ENCODE results near the gene KIFAP3.
A peak's percentile ranks its signal among the peaks of the same experiment; 100 is the strongest.
"Not testable (repeated sequence)": the region's sequence is repeated elsewhere in the genome, so short reads cannot be mapped to it uniquely, and the experiment has no call there.

Gene KIFAP3

GRCh38 chr1:170078610-170079189 is 4.2 kb upstream of the KIFAP3 start:
- Histone ChIP-seq H3K4me1 (ENCODE audit: insufficient read depth, low read length) (peaks cover 6% of the 10 kb centered on the region; the same call in 1 of the 2 replicates), H3K4me3 (ENCODE audit: low read length) (no peak overlapping the region), H3K36me3 (ENCODE audit: insufficient read depth, low read depth, low read length) (no peaks in the 10 kb centered on the region), H3K27ac (ENCODE audit: low read length) (no peak overlapping the region), H3K27me3 (ENCODE audit: insufficient read depth, low read length) (no peaks in the 10 kb centered on the region), H3K9ac (ENCODE audit: low read depth, low read length) (no peak overlapping the region), H3K9me3 (ENCODE audit: insufficient read depth, low read depth, low read length) (peaks cover 6% of the 10 kb centered on the region; the same call in 1 of the 2 replicates)

GRCh38 chr1:170077926-170078325 is 3.4 kb upstream of the KIFAP3 start:
- Histone ChIP-seq H3K36me3 (ENCODE audit: insufficient read depth, low read depth, low read length) (no peaks in the 10 kb centered on the region), H3K4me1 (ENCODE audit: insufficient read depth, low read length) (peaks cover 6% of the 10 kb centered on the region; the same call in 1 of the 2 replicates), H3K27ac (ENCODE audit: low read length) (no peak overlapping the region), H3K27me3 (ENCODE audit: insufficient read depth, low read length) (no peaks in the 10 kb centered on the region), H3K9me3 (ENCODE audit: insufficient read depth, low read depth, low read length) (peaks cover 6% of the 10 kb centered on the region; the same call in 1 of the 2 replicates), H3K9ac (ENCODE audit: low read depth, low read length) (no peak overlapping the region), H3K4me3 (ENCODE audit: low read length) (no peak overlapping the region)

GRCh38 chr1:170076952-170077351 is 2.5 kb upstream of the KIFAP3 start:
- H3K27ac ChIP-seq (ENCODE audit: low read length); H3K36me3 ChIP-seq (ENCODE audit: insufficient read depth, low read depth, low read length); H3K4me1 ChIP-seq (ENCODE audit: insufficient read depth, low read length): not testable (repeated sequence)

GRCh38 chr1:170076199-170076598 is 1.7 kb upstream of the KIFAP3 start:
- Histone ChIP-seq H3K4me1 (ENCODE audit: insufficient read depth, low read length) (peaks cover 6% of the 10 kb centered on the region; the same call in 1 of the 2 replicates), H3K36me3 (ENCODE audit: insufficient read depth, low read depth, low read length) (no peaks in the 10 kb centered on the region), H3K9ac (ENCODE audit: low read depth, low read length) (no peak overlapping the region), H3K27me3 (ENCODE audit: insufficient read depth, low read length) (no peaks in the 10 kb centered on the region), H3K27ac (ENCODE audit: low read length) (no peak overlapping the region), H3K4me3 (ENCODE audit: low read length) (no peak overlapping the region), H3K9me3 (ENCODE audit: insufficient read depth, low read depth, low read length) (peaks cover 6% of the 10 kb centered on the region; the same call in 1 of the 2 replicates)

More at GRCh38 chr1:170076952-170077351, 2.5 kb upstream of the KIFAP3 start:
- not testable (repeated sequence) for H3K9me3 ChIP-seq (ENCODE audit: insufficient read depth, low read depth, low read length); H3K9ac ChIP-seq (ENCODE audit: low read depth, low read length); H3K4me3 ChIP-seq (ENCODE audit: low read length); H3K27me3 ChIP-seq (ENCODE audit: insufficient read depth, low read length)

GRCh38 chr1:170075186-170075585 is 691 bp upstream of the KIFAP3 start:
- no peak overlapping the region for H3K9ac ChIP-seq (ENCODE audit: low read depth, low read length)
- peak overlapping the region; percentile 85 for H3K4me3 ChIP-seq (ENCODE audit: low read length)
- no peaks in the 10 kb centered on the region for H3K36me3 ChIP-seq (ENCODE audit: insufficient read depth, low read depth, low read length)
- peaks cover 6% of the 10 kb centered on the region; the same call in 1 of the 2 replicates for H3K9me3 ChIP-seq (ENCODE audit: insufficient read depth, low read depth, low read length)
- peaks cover 6% of the 10 kb centered on the region; the same call in 1 of the 2 replicates for H3K4me1 ChIP-seq (ENCODE audit: insufficient read depth, low read length)
- no peak overlapping the region for H3K27ac ChIP-seq (ENCODE audit: low read length)
- no peaks in the 10 kb centered on the region for H3K27me3 ChIP-seq (ENCODE audit: insufficient read depth, low read length)

GRCh38 chr1:170073893-170074249 is 624 bp downstream of the KIFAP3 start:
- peak overlapping the region; percentile 66; the same call in 1 of the 2 replicates for H3K9ac ChIP-seq (ENCODE audit: low read depth, low read length)
- H3K4me1 ChIP-seq (ENCODE audit: insufficient read depth, low read length): peaks cover 6% of the 10 kb centered on the region; the same call in 1 of the 2 replicates
- peaks cover 6% of the 10 kb centered on the region; the same call in 1 of the 2 replicates for H3K9me3 ChIP-seq (ENCODE audit: insufficient read depth, low read depth, low read length)
- H3K36me3 ChIP-seq (ENCODE audit: insufficient read depth, low read depth, low read length): no peaks in the 10 kb centered on the region
- H3K27ac ChIP-seq (ENCODE audit: low read length): no peak overlapping the region
- H3K4me3 ChIP-seq (ENCODE audit: low read length): peak overlapping the region; percentile 85
- H3K27me3 ChIP-seq (ENCODE audit: insufficient read depth, low read length): no peaks in the 10 kb centered on the region

GRCh38 chr1:170071378-170071777 is 3.1 kb downstream of the KIFAP3 start:
- no peak overlapping the region for H3K27ac ChIP-seq (ENCODE audit: low read length)
- no peaks in the 10 kb centered on the region for H3K36me3 ChIP-seq (ENCODE audit: insufficient read depth, low read depth, low read length)
- H3K27me3 ChIP-seq (ENCODE audit: insufficient read depth, low read length): no peaks in the 10 kb centered on the region
- H3K9me3 ChIP-seq (ENCODE audit: insufficient read depth, low read depth, low read length): no peaks in the 10 kb centered on the region
- H3K9ac ChIP-seq (ENCODE audit: low read depth, low read length): no peak overlapping the region
- peaks cover 6% of the 10 kb centered on the region; the same call in 1 of the 2 replicates for H3K4me1 ChIP-seq (ENCODE audit: insufficient read depth, low read length)
- H3K4me3 ChIP-seq (ENCODE audit: low read length): no peak overlapping the region

- H3K27ac ChIP-seq (ENCODE audit: low read length): no peak overlapping the region
Observed at GRCh38 chr1:170068923-170069322, 5.6 kb downstream of the KIFAP3 start.

GRCh38 chr1:170067253-170067819 is 7.2 kb downstream of the KIFAP3 start:
- Histone ChIP-seq H3K4me1 (ENCODE audit: insufficient read depth, low read length) (no peaks in the 10 kb centered on the region), H3K27ac (ENCODE audit: low read length) (no peak overlapping the region), H3K9me3 (ENCODE audit: insufficient read depth, low read depth, low read length) (no peaks in the 10 kb centered on the region), H3K27me3 (ENCODE audit: insufficient read depth, low read length) (no peaks in the 10 kb centered on the region), H3K4me3 (ENCODE audit: low read length) (no peak overlapping the region), H3K36me3 (ENCODE audit: insufficient read depth, low read depth, low read length) (no peaks in the 10 kb centered on the region), H3K9ac (ENCODE audit: low read depth, low read length) (no peak overlapping the region)

More at GRCh38 chr1:170068923-170069322, 5.6 kb downstream of the KIFAP3 start:
- Histone ChIP-seq H3K9ac (ENCODE audit: low read depth, low read length) (no peak overlapping the region), H3K27me3 (ENCODE audit: insufficient read depth, low read length) (no peaks in the 10 kb centered on the region), H3K4me3 (ENCODE audit: low read length) (no peak overlapping the region), H3K36me3 (ENCODE audit: insufficient read depth, low read depth, low read length) (no peaks in the 10 kb centered on the region), H3K9me3 (ENCODE audit: insufficient read depth, low read depth, low read length) (no peaks in the 10 kb centered on the region), H3K4me1 (ENCODE audit: insufficient read depth, low read length) (no peaks in the 10 kb centered on the region; the same call in 1 of the 2 replicates)

GRCh38 chr1:170064821-170065220 is 9.7 kb downstream of the KIFAP3 start:
- Histone ChIP-seq H3K27me3 (ENCODE audit: insufficient read depth, low read length) (no peaks in the 10 kb centered on the region), H3K27ac (ENCODE audit: low read length) (no peak overlapping the region), H3K4me3 (ENCODE audit: low read length) (no peak overlapping the region), H3K9ac (ENCODE audit: low read depth, low read length) (no peak overlapping the region), H3K36me3 (ENCODE audit: insufficient read depth, low read depth, low read length) (no peaks in the 10 kb centered on the region), H3K9me3 (ENCODE audit: insufficient read depth, low read depth, low read length) (no peaks in the 10 kb centered on the region), H3K4me1 (ENCODE audit: insufficient read depth, low read length) (no peaks in the 10 kb centered on the region)

- no peak overlapping the region for H3K9ac ChIP-seq (ENCODE audit: low read depth, low read length)
- no peaks in the 10 kb centered on the region for H3K27me3 ChIP-seq (ENCODE audit: insufficient read depth, low read length)
- H3K27ac ChIP-seq (ENCODE audit: low read length): no peak overlapping the region
- H3K4me1 ChIP-seq (ENCODE audit: insufficient read depth, low read length): no peaks in the 10 kb centered on the region
- H3K4me3 ChIP-seq (ENCODE audit: low read length): no peak overlapping the region
- no peaks in the 10 kb centered on the region for H3K36me3 ChIP-seq (ENCODE audit: insufficient read depth, low read depth, low read length)
- no peaks in the 10 kb centered on the region for H3K9me3 ChIP-seq (ENCODE audit: insufficient read depth, low read depth, low read length)
Observed at GRCh38 chr1:170063109-170063826, 11.2 kb downstream of the KIFAP3 start.

- H3K9ac ChIP-seq (ENCODE audit: low read depth, low read length); H3K4me1 ChIP-seq (ENCODE audit: insufficient read depth, low read length); H3K4me3 ChIP-seq (ENCODE audit: low read length); H3K9me3 ChIP-seq (ENCODE audit: insufficient read depth, low read depth, low read length); H3K27me3 ChIP-seq (ENCODE audit: insufficient read depth, low read length); H3K36me3 ChIP-seq (ENCODE audit: insufficient read depth, low read depth, low read length); H3K27ac ChIP-seq (ENCODE audit: low read length): not testable (repeated sequence)
Observed at GRCh38 chr1:170061676-170062075, 12.8 kb downstream of the KIFAP3 start.

Data from iPS-20b (cell line).